Tibial nerve (tissue), 3 donors: ENCODE measurements around the gene ZNF484.

Experiments used
- POLR2A ChIP-seq, 2 donors: fragments of 450-650 bp; IDR thresholded peaks; one replicate each; pipeline ENCODE4 v1.6.1; 2017; ENCODE audit warnings: antibody characterized with exemption in 2 of 2, mild to moderate bottlenecking in 2 of 2, moderate library complexity in 2 of 2
- TF ChIP-seq, protein P1 (sequence below), 5 experiments: fragments of 200-600 bp in 3 of 5; fragments of 450-650 bp in 2 of 5; sonication (generic) in 3 of 5; IDR thresholded peaks; one replicate each; pipeline ENCODE4 v1.5.1; 2016 to 2019; ENCODE audit warnings: antibody characterized with exemption in 5 of 5, mild to moderate bottlenecking in 3 of 5, moderate library complexity in 2 of 5

DNA sequence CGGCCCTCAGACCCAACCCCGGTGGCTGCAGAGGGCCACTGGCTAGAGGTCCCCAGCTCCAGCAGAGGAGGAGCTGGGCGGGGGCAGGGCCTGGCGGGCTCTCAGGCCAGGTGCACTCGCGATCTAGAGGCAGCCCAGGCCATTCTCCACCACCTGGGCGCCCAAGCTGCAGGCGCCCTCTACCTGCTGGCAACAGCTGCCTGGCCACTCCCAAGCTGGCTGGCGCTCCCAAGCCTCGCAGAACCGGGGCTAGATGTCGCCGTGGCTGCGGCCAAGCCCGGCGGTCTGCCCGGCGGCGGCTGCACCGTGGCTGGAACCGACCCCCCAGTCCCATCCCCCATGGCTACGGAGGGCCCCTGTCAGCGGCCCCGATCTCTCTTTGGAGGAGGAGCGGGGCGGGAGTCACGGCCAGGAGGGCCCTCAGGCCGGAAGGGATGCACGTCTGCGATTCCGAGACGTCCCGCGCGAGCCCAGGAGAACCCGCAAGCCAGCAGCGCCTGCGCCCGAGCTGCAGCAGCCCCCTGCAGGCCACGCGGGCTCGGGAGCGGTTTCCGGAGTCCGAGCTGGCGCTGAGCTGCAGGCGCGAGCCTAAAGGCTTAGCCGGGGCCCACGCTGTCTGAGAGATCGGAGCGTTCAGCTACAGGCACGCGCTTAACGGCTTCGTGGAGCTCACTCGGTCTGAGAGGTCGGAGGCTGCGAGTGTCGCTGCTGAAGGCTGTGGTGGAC, 68.9 kb downstream of the ZNF484 start:
- TF ChIP-seq, protein P1, sequence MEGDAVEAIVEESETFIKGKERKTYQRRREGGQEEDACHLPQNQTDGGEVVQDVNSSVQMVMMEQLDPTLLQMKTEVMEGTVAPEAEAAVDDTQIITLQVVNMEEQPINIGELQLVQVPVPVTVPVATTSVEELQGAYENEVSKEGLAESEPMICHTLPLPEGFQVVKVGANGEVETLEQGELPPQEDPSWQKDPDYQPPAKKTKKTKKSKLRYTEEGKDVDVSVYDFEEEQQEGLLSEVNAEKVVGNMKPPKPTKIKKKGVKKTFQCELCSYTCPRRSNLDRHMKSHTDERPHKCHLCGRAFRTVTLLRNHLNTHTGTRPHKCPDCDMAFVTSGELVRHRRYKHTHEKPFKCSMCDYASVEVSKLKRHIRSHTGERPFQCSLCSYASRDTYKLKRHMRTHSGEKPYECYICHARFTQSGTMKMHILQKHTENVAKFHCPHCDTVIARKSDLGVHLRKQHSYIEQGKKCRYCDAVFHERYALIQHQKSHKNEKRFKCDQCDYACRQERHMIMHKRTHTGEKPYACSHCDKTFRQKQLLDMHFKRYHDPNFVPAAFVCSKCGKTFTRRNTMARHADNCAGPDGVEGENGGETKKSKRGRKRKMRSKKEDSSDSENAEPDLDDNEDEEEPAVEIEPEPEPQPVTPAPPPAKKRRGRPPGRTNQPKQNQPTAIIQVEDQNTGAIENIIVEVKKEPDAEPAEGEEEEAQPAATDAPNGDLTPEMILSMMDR (IDR thresholded peaks at IDR 0.05), result peak in 3 of 5 experiments; percentile 12 to 29 (median 24)
- TF ChIP-seq POLR2A (IDR thresholded peaks at IDR 0.05), result no peak
